ENCODE data around the gene PTPRD.

PTPRD gene

GRCh38 chr9:8686516-8686915 is 1926.3 kb downstream of the PTPRD start:
- TF ChIP-seq CTCF (IDR thresholded peaks at IDR 0.05; ENCODE audit: extremely low read depth, insufficient read depth, missing control alignments) = no peak

GRCh38 chr9:8685825-8686224 is 1927.0 kb downstream of the PTPRD start:
- TF ChIP-seq CTCF (IDR thresholded peaks at IDR 0.05; ENCODE audit: extremely low read depth, insufficient read depth, missing control alignments) = no peak
- in situ Hi-C loops (cut with MboI; ENCODE audit: low pct_unique_long_range_greater_than_20kb, low sequenced_read_pairs, unreplicated experiment) = no loop called here
- no peak for DNase-seq (ENCODE audit: low spot score)

More at GRCh38 chr9:8686516-8686915, 1926.3 kb downstream of the PTPRD start:
- DNase-seq (ENCODE audit: low spot score) = no peak
- in situ Hi-C loops (cut with MboI; ENCODE audit: low pct_unique_long_range_greater_than_20kb, low sequenced_read_pairs, unreplicated experiment) = no loop called here

- in situ Hi-C loops (cut with MboI; ENCODE audit: low pct_unique_long_range_greater_than_20kb, low sequenced_read_pairs, unreplicated experiment) = no loop called here
- DNase-seq (ENCODE audit: low spot score) = no peak
- TF ChIP-seq CTCF (IDR thresholded peaks at IDR 0.05; ENCODE audit: extremely low read depth, insufficient read depth, missing control alignments) = no peak
Observed at GRCh38 chr9:8684978-8685708, 1927.7 kb downstream of the PTPRD start.

GRCh38 chr9:8683496-8683895 is 1929.3 kb downstream of the PTPRD start:
- DNase-seq (ENCODE audit: low spot score) = no peak
- no peak for TF ChIP-seq CTCF (IDR thresholded peaks at IDR 0.05; ENCODE audit: extremely low read depth, insufficient read depth, missing control alignments)
- in situ Hi-C loops (cut with MboI; ENCODE audit: low pct_unique_long_range_greater_than_20kb, low sequenced_read_pairs, unreplicated experiment) = no loop called here

GRCh38 chr9:8680658-8681057 is 1932.1 kb downstream of the PTPRD start:
- no peak for DNase-seq (ENCODE audit: low spot score)
- in situ Hi-C loops (cut with MboI; ENCODE audit: low pct_unique_long_range_greater_than_20kb, low sequenced_read_pairs, unreplicated experiment) = no loop called here
- no peak for TF ChIP-seq CTCF (IDR thresholded peaks at IDR 0.05; ENCODE audit: extremely low read depth, insufficient read depth, missing control alignments)

GRCh38 chr9:8680157-8680556 is 1932.6 kb downstream of the PTPRD start:
- in situ Hi-C loops (cut with MboI; ENCODE audit: low pct_unique_long_range_greater_than_20kb, low sequenced_read_pairs, unreplicated experiment) = no loop called here
- no peak for TF ChIP-seq CTCF (IDR thresholded peaks at IDR 0.05; ENCODE audit: extremely low read depth, insufficient read depth, missing control alignments)
- no peak for DNase-seq (ENCODE audit: low spot score)

Data from GM13977 (cell line).